GM23338 (cell line): ENCODE results near the gene SUSD1. TPM values are rescaled to one million over a fixed set of nuclear protein-coding genes. Genes with fewer than 3 reads are reported as not detected.

Experiments used
- CREB1 ChIP-seq: fragments of 250-450 bp; sonication (Bioruptor Pico); IDR thresholded peaks from 2 replicates; pipeline ENCODE4 v1.5.0; 2020; ENCODE audit warnings: low read depth, mild to moderate bottlenecking, moderate library complexity
- EZH2phosphoT487 ChIP-seq: fragments of 200-600 bp; sonication (generic); IDR thresholded peaks from one replicate; pipeline ENCODE4 v1.8.1; 2018; ENCODE audit warnings: antibody characterized with exemption; ENCODE audit not compliant: unreplicated experiment
- JUNB ChIP-seq: IDR thresholded peaks from one replicate; pipeline ENCODE4 v1.6.1; 2016; ENCODE audit warnings: antibody characterized with exemption; ENCODE audit not compliant: unreplicated experiment
- NANOG ChIP-seq: IDR thresholded peaks from 2 replicates; pipeline ENCODE4 v1.6.1; 2016; ENCODE audit warnings: antibody characterized with exemption, borderline replicate concordance
- POLR2AphosphoS5 ChIP-seq: IDR thresholded peaks from 2 replicates; pipeline ENCODE4 v1.6.1; 2016; ENCODE audit warnings: antibody characterized with exemption, low read depth
- STAT1 ChIP-seq: IDR thresholded peaks from one replicate; pipeline ENCODE4 v1.6.1; 2016; ENCODE audit warnings: antibody characterized with exemption; ENCODE audit not compliant: unreplicated experiment
- ZNF114 ChIP-seq: fragments of 250-450 bp; sonication (Bioruptor Pico); IDR thresholded peaks from 2 replicates; pipeline ENCODE4 v1.5.0; 2020; ENCODE audit warnings: mild to moderate bottlenecking, moderate library complexity
- polyA plus RNA-seq: library from polyadenylated mRNA; unstranded; fragments of >200 nt; fragmentation: Nextera tagmentation; extraction: Ambion mirVana; gene quantifications from 2 replicates; pipeline ENCODE4 v1.2.1, GENCODE V29; 2016
- total RNA-seq: library from RNA; depleted of rRNA; stranded (reverse); fragments of >200 nt; shearing (Covaris generic); gene quantifications from 2 replicates; pipeline ENCODE4 v1.2.3, GENCODE V29; 2014
- TF ChIP-seq, protein P1 (sequence below): fragments of 250-450 bp; sonication (Bioruptor Pico); IDR thresholded peaks from 2 replicates; pipeline ENCODE4 v1.5.0; 2020; ENCODE audit warnings: mild to moderate bottlenecking, moderate library complexity
- TF ChIP-seq, protein P2 (sequence below): IDR thresholded peaks from 2 replicates; pipeline ENCODE4 v1.6.1; 2016; ENCODE audit warnings: antibody characterized with exemption
- TF ChIP-seq, protein P3 (sequence below): IDR thresholded peaks from one replicate; pipeline ENCODE4 v1.6.1; 2018; ENCODE audit warnings: antibody characterized with exemption; ENCODE audit not compliant: unreplicated experiment

The SUSD1 gene
- total and polyA plus RNA-seq, 2 experiments from 2014 or later = 1.2 to 6.4 TPM

DNA sequence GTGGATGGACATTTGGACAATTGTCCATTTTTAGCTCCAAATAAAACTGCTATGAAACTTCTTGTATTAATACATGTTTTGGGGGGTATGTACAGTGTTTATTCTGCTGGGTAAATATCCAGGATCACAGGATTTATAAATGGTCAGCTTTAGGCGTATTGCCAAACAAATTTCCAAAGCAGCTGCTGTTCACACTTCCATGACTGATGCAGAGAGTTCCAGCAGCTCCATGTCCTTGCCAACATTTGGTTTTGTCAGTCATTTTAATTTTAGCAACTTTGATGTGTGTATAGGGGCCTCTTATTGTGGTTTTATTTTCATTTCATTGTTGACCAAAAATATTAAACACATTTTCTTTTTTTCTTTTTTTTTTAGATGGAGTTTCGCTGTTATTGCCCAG lies 9.8 kb upstream of the SUSD1 start (continued):
- TF ChIP-seq, protein P1, sequence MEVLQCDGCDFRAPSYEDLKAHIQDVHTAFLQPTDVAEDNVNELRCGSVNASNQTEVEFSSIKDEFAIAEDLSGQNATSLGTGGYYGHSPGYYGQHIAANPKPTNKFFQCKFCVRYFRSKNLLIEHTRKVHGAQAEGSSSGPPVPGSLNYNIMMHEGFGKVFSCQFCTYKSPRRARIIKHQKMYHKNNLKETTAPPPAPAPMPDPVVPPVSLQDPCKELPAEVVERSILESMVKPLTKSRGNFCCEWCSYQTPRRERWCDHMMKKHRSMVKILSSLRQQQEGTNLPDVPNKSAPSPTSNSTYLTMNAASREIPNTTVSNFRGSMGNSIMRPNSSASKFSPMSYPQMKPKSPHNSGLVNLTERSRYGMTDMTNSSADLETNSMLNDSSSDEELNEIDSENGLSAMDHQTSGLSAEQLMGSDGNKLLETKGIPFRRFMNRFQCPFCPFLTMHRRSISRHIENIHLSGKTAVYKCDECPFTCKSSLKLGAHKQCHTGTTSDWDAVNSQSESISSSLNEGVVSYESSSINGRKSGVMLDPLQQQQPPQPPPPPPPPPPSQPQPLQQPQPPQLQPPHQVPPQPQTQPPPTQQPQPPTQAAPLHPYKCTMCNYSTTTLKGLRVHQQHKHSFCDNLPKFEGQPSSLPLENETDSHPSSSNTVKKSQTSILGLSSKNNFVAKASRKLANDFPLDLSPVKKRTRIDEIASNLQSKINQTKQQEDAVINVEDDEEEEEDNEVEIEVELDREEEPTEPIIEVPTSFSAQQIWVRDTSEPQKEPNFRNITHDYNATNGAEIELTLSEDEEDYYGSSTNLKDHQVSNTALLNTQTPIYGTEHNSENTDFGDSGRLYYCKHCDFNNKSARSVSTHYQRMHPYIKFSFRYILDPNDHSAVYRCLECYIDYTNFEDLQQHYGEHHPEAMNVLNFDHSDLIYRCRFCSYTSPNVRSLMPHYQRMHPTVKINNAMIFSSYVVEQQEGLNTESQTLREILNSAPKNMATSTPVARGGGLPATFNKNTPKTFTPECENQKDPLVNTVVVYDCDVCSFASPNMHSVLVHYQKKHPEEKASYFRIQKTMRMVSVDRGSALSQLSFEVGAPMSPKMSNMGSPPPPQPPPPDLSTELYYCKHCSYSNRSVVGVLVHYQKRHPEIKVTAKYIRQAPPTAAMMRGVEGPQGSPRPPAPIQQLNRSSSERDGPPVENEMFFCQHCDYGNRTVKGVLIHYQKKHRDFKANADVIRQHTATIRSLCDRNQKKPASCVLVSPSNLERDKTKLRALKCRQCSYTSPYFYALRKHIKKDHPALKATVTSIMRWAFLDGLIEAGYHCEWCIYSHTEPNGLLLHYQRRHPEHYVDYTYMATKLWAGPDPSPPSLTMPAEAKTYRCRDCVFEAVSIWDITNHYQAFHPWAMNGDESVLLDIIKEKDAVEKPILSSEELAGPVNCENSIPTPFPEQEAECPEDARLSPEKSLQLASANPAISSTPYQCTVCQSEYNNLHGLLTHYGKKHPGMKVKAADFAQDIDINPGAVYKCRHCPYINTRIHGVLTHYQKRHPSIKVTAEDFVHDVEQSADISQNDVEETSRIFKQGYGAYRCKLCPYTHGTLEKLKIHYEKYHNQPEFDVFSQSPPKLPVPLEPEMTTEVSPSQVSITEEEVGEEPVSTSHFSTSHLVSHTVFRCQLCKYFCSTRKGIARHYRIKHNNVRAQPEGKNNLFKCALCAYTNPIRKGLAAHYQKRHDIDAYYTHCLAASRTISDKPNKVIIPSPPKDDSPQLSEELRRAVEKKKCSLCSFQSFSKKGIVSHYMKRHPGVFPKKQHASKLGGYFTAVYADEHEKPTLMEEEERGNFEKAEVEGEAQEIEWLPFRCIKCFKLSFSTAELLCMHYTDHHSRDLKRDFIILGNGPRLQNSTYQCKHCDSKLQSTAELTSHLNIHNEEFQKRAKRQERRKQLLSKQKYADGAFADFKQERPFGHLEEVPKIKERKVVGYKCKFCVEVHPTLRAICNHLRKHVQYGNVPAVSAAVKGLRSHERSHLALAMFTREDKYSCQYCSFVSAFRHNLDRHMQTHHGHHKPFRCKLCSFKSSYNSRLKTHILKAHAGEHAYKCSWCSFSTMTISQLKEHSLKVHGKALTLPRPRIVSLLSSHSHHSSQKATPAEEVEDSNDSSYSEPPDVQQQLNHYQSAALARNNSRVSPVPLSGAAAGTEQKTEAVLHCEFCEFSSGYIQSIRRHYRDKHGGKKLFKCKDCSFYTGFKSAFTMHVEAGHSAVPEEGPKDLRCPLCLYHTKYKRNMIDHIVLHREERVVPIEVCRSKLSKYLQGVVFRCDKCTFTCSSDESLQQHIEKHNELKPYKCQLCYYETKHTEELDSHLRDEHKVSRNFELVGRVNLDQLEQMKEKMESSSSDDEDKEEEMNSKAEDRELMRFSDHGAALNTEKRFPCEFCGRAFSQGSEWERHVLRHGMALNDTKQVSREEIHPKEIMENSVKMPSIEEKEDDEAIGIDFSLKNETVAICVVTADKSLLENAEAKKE = no peak
- no peak for TF ChIP-seq JUNB
- TF ChIP-seq CREB1 = no peak
- TF ChIP-seq, protein P2, sequence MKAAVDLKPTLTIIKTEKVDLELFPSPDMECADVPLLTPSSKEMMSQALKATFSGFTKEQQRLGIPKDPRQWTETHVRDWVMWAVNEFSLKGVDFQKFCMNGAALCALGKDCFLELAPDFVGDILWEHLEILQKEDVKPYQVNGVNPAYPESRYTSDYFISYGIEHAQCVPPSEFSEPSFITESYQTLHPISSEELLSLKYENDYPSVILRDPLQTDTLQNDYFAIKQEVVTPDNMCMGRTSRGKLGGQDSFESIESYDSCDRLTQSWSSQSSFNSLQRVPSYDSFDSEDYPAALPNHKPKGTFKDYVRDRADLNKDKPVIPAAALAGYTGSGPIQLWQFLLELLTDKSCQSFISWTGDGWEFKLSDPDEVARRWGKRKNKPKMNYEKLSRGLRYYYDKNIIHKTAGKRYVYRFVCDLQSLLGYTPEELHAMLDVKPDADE = no peak
- no peak for TF ChIP-seq STAT1
- no peak for TF ChIP-seq POLR2AphosphoS5
- TF ChIP-seq, protein P3, sequence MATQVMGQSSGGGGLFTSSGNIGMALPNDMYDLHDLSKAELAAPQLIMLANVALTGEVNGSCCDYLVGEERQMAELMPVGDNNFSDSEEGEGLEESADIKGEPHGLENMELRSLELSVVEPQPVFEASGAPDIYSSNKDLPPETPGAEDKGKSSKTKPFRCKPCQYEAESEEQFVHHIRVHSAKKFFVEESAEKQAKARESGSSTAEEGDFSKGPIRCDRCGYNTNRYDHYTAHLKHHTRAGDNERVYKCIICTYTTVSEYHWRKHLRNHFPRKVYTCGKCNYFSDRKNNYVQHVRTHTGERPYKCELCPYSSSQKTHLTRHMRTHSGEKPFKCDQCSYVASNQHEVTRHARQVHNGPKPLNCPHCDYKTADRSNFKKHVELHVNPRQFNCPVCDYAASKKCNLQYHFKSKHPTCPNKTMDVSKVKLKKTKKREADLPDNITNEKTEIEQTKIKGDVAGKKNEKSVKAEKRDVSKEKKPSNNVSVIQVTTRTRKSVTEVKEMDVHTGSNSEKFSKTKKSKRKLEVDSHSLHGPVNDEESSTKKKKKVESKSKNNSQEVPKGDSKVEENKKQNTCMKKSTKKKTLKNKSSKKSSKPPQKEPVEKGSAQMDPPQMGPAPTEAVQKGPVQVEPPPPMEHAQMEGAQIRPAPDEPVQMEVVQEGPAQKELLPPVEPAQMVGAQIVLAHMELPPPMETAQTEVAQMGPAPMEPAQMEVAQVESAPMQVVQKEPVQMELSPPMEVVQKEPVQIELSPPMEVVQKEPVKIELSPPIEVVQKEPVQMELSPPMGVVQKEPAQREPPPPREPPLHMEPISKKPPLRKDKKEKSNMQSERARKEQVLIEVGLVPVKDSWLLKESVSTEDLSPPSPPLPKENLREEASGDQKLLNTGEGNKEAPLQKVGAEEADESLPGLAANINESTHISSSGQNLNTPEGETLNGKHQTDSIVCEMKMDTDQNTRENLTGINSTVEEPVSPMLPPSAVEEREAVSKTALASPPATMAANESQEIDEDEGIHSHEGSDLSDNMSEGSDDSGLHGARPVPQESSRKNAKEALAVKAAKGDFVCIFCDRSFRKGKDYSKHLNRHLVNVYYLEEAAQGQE = no peak
- no peak for TF ChIP-seq NANOG
- no peak for TF ChIP-seq EZH2phosphoT487
- no peak for TF ChIP-seq ZNF114 (CRISPR knock-in tag)
